OCI-LY7 (cell line): Measurements from ENCODE around the gene PMP22.
"Not testable (repeated sequence)": the region's sequence is repeated elsewhere in the genome, so short reads cannot be mapped to it uniquely, and the experiment has no call there.

Source experiments
- EZH2phosphoT487 ChIP-seq: fragments of 200-600 bp; sonication (generic); IDR thresholded peaks from 2 replicates; pipeline ENCODE4 v1.6.1; 2018; ENCODE audit warnings: low read depth, borderline replicate concordance, mild to moderate bottlenecking, mixed run types, antibody characterized with exemption, low read length, moderate library complexity, mixed read lengths
- TF ChIP-seq, protein P1 (sequence below): fragments of 200-600 bp; sonication (generic); conservative IDR thresholded peaks from 2 replicates; pipeline ENCODE4 v1.5.1; 2014; ENCODE audit warnings: mild to moderate bottlenecking, antibody characterized with exemption, low read length, moderate library complexity, mixed read lengths

GRCh38 chr17:15221827-15222226 lies 43.3 kb downstream of the PMP22 start:
- TF ChIP-seq, protein P1, sequence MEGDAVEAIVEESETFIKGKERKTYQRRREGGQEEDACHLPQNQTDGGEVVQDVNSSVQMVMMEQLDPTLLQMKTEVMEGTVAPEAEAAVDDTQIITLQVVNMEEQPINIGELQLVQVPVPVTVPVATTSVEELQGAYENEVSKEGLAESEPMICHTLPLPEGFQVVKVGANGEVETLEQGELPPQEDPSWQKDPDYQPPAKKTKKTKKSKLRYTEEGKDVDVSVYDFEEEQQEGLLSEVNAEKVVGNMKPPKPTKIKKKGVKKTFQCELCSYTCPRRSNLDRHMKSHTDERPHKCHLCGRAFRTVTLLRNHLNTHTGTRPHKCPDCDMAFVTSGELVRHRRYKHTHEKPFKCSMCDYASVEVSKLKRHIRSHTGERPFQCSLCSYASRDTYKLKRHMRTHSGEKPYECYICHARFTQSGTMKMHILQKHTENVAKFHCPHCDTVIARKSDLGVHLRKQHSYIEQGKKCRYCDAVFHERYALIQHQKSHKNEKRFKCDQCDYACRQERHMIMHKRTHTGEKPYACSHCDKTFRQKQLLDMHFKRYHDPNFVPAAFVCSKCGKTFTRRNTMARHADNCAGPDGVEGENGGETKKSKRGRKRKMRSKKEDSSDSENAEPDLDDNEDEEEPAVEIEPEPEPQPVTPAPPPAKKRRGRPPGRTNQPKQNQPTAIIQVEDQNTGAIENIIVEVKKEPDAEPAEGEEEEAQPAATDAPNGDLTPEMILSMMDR, result not testable (repeated sequence)
- TF ChIP-seq EZH2phosphoT487, result not testable (repeated sequence)
